Endothelial cell (in vitro differentiated cells): ENCODE results near the gene SLC9A3. TPM values are rescaled to one million over a fixed set of nuclear protein-coding genes. Genes with fewer than 3 reads are reported as not detected.

ENCODE experiments used
- DNase-seq: peaks from one replicate; pipeline ENCODE4 v3.0.0; 2021; ENCODE audit warnings: low spot score
- H3K27ac Mint-ChIP-seq: one replicate; pipeline ENCODE4 v1.8.0; 2021; ENCODE audit warnings: mixed read lengths, inconsistent platforms; ENCODE audit not compliant: unreplicated experiment
- H3K27me3 Mint-ChIP-seq: one replicate; pipeline ENCODE4 v1.8.0; 2021; ENCODE audit warnings: mild to moderate bottlenecking, moderate library complexity, mixed read lengths, inconsistent platforms; ENCODE audit not compliant: unreplicated experiment
- H3K36me3 Mint-ChIP-seq: one replicate; pipeline ENCODE4 v1.8.0; 2021; ENCODE audit warnings: mild to moderate bottlenecking, low read depth, mixed read lengths, inconsistent platforms; ENCODE audit not compliant: unreplicated experiment
- H3K4me1 Mint-ChIP-seq: one replicate; pipeline ENCODE4 v1.8.0; 2021; ENCODE audit warnings: mild to moderate bottlenecking, mixed read lengths, inconsistent platforms; ENCODE audit not compliant: unreplicated experiment
- H3K4me3 Mint-ChIP-seq: one replicate; pipeline ENCODE4 v1.8.0; 2021; ENCODE audit warnings: mild to moderate bottlenecking, mixed read lengths, inconsistent platforms; ENCODE audit not compliant: unreplicated experiment
- H3K9me3 Mint-ChIP-seq: one replicate; pipeline ENCODE4 v1.8.0; 2021; ENCODE audit warnings: mixed read lengths, inconsistent platforms; ENCODE audit not compliant: unreplicated experiment
- total RNA-seq: library from RNA; stranded (reverse); fragmentation: NEBNext Ultra II Directional; extraction: Animal tissue kit (Norgen Biotek cat#: 25700); gene quantifications from one replicate; pipeline ENCODE4 v1.2.1, GENCODE V29; 2021; ENCODE audit not compliant: unreplicated experiment
- TF ChIP-seq, protein P1 (sequence below): fragments of 200-600 bp; sonication (generic); IDR thresholded peaks from one replicate; pipeline ENCODE4 v1.5.0; 2021; ENCODE audit warnings: antibody characterized with exemption; ENCODE audit not compliant: unreplicated experiment

SLC9A3 gene
- total RNA-seq, 1 donor from 2014 or later = 1.1 TPM

DNA sequence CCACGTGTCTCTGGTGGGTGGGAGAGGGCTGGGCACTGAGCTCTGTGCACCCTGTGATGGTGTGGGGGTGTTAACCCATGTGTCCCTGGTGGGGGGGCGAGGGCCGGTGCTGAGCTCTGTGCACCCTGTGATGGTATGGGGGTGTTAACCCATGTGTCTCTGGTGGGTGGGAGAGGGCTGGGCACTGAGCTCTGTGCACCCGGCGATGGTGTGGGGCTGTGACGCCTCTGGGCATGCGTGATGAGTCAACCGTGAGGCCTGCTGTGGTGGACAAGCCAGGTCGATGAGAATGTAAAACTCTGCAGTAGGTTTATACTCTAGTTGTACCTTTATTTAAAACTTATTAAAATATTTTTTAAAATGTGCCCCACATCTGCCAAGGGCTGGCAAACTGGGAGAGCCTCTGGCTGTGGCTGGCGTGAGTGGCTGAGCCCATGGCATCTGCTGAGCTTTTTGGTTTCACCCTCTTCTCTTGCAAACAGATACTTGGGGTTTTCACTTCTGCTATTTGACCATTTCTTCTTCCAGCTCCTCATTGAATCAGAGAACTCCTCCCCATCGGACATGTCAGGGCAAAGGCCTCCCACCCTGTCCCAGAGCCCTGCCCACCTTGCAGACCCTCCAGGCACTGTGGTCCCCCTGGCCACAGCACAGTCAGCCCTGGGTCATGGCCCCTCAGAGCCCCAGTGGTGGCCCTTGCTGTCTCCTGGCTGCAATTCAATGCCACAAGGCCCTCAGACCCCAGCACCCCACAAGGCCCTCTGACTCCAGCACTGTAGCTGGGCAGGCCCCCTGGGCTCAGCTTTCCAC is 99.7 kb downstream of the SLC9A3 start:
- TF ChIP-seq, protein P1, sequence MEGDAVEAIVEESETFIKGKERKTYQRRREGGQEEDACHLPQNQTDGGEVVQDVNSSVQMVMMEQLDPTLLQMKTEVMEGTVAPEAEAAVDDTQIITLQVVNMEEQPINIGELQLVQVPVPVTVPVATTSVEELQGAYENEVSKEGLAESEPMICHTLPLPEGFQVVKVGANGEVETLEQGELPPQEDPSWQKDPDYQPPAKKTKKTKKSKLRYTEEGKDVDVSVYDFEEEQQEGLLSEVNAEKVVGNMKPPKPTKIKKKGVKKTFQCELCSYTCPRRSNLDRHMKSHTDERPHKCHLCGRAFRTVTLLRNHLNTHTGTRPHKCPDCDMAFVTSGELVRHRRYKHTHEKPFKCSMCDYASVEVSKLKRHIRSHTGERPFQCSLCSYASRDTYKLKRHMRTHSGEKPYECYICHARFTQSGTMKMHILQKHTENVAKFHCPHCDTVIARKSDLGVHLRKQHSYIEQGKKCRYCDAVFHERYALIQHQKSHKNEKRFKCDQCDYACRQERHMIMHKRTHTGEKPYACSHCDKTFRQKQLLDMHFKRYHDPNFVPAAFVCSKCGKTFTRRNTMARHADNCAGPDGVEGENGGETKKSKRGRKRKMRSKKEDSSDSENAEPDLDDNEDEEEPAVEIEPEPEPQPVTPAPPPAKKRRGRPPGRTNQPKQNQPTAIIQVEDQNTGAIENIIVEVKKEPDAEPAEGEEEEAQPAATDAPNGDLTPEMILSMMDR = no peak
- peaks cover 12% of the 10 kb centered on the region for H3K4me1 Mint-ChIP-seq
- H3K27ac Mint-ChIP-seq = no peak overlapping the region
- H3K36me3 Mint-ChIP-seq = peaks cover 4% of the 10 kb centered on the region
- no peaks in the 10 kb centered on the region for H3K9me3 Mint-ChIP-seq
- peaks cover 11% of the 10 kb centered on the region for H3K27me3 Mint-ChIP-seq
- no peak for DNase-seq
- no peak overlapping the region for H3K4me3 Mint-ChIP-seq

DNA sequence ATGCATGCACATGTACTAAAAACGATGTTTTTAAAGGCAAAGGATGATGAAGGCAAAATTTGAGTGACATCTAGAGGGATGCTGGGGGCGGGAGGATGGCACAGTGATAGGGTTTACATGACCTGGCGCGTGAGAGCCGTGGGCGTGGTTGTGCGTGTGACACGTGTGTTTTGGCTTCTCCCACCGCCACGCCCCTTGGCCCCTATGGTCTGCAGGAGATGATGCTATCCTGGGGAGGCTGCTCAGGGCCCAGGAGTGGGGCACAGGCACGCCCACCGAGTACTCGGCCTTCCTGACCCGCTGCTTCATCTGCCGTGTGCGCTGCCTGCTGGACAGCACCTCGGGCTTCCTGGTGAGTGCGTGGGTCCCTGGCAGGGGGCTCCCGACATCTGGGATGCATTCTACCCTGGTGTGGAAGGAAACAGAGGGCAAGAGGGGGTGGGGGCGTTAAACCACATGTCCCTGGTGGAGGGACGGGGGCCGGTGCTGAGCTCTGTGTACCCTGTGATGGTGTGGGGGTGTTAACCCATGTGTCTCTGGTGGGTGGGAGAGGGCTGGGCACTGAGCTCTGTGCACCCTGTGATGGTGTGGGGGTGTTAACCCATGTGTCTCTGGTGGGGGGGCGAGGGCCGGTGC is 100.5 kb downstream of the SLC9A3 start:
- peaks cover 8% of the 10 kb centered on the region for H3K4me1 Mint-ChIP-seq
- TF ChIP-seq, protein P1 = no peak
- DNase-seq = no peak
- peak overlapping the region; percentile 34 for H3K27ac Mint-ChIP-seq
- H3K27me3 Mint-ChIP-seq = peaks cover 9% of the 10 kb centered on the region
- H3K36me3 Mint-ChIP-seq = peaks cover 4% of the 10 kb centered on the region
- no peaks in the 10 kb centered on the region for H3K9me3 Mint-ChIP-seq
- H3K4me3 Mint-ChIP-seq = no peak overlapping the region

DNA sequence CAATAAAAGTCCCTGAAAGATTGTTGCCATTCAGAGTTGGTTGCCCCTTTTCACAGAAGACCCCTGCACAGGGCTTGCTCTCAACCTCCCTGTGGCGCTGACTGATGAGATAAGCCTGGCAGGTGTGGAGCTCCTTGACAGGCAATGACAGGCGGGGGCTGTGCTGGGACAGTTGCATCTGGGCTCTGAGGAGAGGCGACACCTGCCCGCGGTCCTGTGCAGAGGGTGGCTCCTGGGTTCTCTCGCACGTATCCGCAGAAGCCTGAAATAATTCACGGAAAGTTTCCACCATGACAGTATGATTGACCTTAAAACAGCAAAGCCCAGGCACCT is 101.0 kb downstream of the SLC9A3 start:
- no peak for DNase-seq
- Mint-ChIP-seq H3K4me3 (peak overlapping the region; percentile 34), H3K4me1 (peaks cover 6% of the 10 kb centered on the region), H3K9me3 (no peaks in the 10 kb centered on the region), H3K36me3 (peaks cover 4% of the 10 kb centered on the region), H3K27ac (peak overlapping the region; percentile 34), H3K27me3 (peaks cover 9% of the 10 kb centered on the region)
- TF ChIP-seq, protein P1 = no peak

DNA sequence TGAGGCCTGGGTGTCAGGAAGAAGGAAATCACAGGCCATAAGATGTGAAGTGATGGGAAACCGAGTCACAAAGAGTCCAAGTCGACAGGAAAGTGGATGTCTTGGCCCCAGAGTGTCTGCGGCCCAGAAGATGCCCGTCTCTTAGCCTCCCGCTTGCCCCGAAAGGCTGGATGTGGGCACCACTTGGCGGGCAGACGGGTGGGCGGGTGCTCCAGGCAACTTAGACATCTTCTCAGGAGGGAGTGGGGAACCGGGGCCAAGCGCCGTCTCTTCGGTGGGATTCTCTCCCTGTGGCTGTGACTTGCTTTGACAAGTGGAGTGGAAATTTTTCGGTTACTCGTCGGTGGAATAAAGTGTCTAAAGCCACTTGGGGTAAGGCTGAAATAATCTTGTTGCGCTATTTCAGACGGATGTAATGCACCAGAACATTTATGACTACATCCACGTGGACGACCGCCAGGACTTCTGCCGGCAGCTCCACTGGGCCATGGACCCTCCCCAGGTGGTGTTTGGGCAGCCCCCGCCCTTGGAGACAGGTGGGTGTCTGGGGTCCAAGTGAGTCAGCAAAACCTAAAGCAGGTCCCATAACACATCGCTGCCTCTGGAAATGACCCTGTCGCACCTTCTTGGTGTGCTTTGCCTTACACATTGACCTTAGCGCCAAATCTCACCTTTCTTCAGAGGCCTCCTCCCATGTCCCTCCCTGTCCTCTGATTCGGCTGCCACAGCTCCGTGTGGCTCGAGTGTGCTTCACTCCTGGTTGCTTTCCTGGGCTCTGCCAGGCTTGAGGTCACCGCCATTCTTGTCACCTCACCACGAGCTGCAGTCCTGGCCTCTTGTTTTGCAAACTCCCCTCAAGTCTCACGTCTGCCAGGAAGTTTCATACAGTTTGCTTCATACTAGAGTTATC is 101.7 kb downstream of the SLC9A3 start:
- peak overlapping the region; percentile 34 for H3K4me3 Mint-ChIP-seq

More for the DNA sequence above, 101.7 kb downstream of the SLC9A3 start:
- no peak for DNase-seq
- Mint-ChIP-seq H3K4me1 (peaks cover 6% of the 10 kb centered on the region), H3K9me3 (no peaks in the 10 kb centered on the region), H3K27me3 (peaks cover 9% of the 10 kb centered on the region), H3K36me3 (peaks cover 4% of the 10 kb centered on the region), H3K27ac (no peak overlapping the region)
- TF ChIP-seq, protein P1 = no peak
